H4 (cell line): ENCODE data around the gene PSMD14. TPM values are rescaled to one million over a fixed set of nuclear protein-coding genes. Genes with fewer than 3 reads are reported as not detected.
"Not testable (repeated sequence)": the region's sequence is repeated elsewhere in the genome, so short reads cannot be mapped to it uniquely, and the experiment has no call there.

Source experiments
- DNase-seq: peaks from one replicate; pipeline ENCODE4 v3.0.0-alpha.2; 2015; ENCODE audit warnings: low spot score
- total RNA-seq: library from RNA; depleted of rRNA; stranded (reverse); fragments of >200 nt; shearing (Covaris generic); gene quantifications from 2 replicates; pipeline ENCODE4 v1.2.3, GENCODE V29; 2014; rRNA removed

Gene PSMD14
- 177 and 187 TPM in 2 replicates for total RNA-seq

GRCh38 chr2:161308178-161308955, at the start of gene PSMD14:
Gene PSMD14 (plus strand): TSS chr2:161308425. CDS start chr2:161318826, 10,401 bp downstream.
- peak; percentile 94 for DNase-seq

GRCh38 chr2:161265874-161266273, 42.4 kb upstream of the PSMD14 start:
- DNase-seq = peak; percentile 63

- no peak for DNase-seq
Measured at GRCh38 chr2:161269111-161269510, 39.1 kb upstream of the PSMD14 start.

- DNase-seq = peak; percentile 38
Measured at GRCh38 chr2:161273038-161273760, 35.0 kb upstream of the PSMD14 start.

GRCh38 chr2:161278564-161279229, 29.5 kb upstream of the PSMD14 start:
- DNase-seq = peak; percentile 11

DNA sequence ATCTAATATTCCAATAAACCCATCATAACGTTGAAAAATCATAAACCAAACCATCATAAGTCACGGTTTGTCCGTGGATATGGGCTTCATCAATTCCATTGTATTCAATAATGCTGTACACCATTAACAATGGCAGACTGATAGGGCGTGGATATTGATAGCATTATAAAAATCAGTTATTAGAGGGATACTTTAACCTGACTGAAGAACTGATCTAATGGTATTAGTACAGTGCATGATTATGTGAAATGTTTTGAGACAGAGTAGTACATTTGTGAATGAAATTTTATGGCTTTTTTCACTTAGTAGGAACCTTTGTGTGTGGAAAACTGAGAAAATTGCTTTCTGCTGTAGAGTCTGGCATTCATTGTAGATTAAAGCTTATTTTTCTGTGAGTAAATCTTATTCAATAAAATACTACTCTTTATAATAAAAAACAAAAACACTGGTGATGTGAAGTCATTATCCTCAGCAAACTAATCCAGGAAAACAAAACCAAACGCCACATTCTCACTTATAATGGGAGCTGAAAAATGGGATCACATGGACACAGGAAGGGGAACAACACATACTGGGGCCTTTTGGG, 28.9 kb upstream of the PSMD14 start:
- DNase-seq = not testable (repeated sequence)

- peak; percentile 24 for DNase-seq
Measured at GRCh38 chr2:161280906-161281323, 27.3 kb upstream of the PSMD14 start.

DNA sequence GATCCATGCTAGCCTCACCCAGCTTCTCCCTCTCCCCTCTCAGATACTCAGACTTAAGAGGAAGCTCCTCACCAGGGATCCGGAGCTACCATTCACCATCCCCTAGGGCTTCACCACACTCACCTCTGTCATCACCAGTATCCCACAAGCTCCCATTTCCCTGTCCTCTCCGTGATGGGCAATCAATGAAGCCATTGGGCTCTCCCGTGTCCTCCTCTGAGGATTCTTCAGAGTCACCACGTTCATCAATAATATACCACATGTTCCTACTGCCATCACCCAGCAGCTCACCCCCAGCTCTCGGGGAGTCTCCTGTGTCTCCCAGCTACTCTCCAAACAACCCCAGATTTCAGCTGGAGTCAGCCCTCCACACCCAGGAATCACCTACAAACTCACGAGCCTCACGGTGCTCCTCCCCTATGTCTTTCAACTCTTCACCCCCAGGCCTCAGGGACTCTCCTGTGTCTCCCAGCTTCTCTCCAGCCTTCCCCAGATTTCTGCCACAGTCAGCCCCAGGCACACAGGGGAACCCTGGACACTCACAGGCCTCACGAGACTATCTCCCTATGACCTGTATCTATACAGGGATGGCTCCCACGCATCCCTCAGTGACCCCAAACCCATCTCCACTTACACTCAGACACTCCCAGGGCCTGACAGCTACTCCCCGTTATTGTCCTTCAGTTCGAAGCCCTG, 26.5 kb upstream of the PSMD14 start:
- DNase-seq = not testable (repeated sequence)

DNA sequence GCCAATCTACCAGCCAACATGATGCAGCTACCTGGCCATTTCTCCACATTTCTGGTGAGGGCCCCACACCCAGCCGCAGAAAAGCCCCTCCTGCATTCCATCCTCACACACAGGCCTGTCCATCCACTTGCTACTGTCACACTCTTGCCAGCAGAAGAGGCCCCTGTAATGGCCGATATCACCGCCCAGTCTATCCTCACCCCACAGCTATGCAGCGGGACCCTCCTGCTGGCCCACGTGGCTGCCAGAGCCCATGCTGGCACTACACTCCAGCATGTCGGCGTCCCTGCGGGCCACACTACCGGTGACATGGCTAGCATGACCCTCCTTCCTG, 25.9 kb upstream of the PSMD14 start:
- not testable (repeated sequence) for DNase-seq

- DNase-seq = no peak
Measured at GRCh38 chr2:161283926-161284325, 24.3 kb upstream of the PSMD14 start.

- DNase-seq = no peak
Measured at GRCh38 chr2:161303535-161304050, 4.6 kb upstream of the PSMD14 start.

GRCh38 chr2:161306919-161307318, 1.3 kb upstream of the PSMD14 start:
- DNase-seq = no peak

DNA sequence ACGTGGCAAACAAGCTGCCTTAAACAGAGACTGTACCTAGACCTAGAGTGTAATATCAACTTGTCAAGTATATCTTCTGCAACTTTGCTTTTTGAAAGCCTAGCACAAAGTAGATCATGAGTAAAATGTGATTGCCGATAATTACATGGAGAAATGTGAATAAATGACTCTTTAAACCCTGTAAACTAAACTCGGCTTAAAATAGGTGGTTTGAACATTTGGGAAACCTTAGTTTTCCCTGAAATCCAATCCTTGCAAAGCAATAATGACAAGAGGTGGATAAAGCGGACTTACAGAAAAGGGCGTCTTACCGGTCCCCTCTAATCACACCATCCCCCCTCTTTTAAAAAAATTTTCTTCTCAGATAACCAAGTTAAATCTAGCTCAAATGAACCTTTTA, 549 bp upstream of the PSMD14 start:
- DNase-seq = no peak

DNA sequence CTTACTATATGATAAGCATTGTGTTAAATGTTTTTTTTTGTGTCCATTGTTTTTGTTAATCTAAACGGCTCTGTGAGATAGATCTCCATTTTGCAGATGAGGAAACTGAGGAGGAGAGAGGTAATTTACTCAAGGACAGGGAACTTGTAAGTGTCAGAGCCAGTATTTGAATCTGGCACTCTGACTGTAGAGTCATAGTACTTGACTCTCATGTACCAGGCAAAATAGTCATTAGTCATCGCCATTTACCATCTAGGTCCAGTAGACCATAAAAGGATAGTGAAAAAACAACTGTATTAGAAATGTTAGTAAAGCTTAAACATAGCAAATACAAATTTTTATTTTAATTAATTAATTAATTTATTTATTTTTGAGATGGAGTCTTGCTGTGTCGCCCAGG, 4.8 kb downstream of the PSMD14 start:
- DNase-seq = no peak

DNA sequence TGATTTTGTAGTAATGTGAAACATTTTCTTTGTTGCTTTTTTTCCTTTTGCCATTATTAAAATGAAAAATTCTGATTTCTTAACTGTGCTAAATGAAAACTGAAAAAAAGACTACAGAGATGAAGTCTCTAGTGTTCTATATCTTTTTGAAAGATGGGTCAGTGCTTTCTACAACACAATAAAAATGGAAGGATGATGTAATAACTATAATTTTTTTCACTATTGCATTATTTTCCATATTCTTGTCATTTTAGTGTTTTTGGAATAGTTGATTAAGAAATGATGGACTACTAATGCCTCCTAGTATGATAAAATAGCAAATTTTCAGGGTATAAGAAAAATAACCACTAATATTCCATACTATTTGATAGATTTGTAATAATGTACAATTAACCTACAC, 7.2 kb downstream of the PSMD14 start:
- DNase-seq = no peak

DNA sequence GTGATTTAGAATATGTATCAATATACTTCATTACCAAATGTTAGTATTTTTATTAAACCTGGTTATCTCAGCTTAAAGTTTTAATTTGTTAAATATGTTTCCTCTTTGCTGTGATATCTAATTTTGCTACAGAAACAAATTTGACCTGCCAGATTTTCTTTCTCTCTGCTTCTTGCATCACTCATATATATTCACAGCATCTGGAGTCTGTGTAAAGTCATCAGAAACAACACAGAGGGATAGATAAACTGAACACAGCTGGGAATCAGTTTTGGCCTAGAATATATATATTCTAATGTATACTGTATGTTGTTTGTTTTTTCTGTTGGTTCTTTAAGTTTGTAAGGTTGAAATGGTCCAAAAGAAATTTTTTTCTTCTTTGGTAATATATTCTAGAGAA, 8.5 kb downstream of the PSMD14 start:
- no peak for DNase-seq

DNA sequence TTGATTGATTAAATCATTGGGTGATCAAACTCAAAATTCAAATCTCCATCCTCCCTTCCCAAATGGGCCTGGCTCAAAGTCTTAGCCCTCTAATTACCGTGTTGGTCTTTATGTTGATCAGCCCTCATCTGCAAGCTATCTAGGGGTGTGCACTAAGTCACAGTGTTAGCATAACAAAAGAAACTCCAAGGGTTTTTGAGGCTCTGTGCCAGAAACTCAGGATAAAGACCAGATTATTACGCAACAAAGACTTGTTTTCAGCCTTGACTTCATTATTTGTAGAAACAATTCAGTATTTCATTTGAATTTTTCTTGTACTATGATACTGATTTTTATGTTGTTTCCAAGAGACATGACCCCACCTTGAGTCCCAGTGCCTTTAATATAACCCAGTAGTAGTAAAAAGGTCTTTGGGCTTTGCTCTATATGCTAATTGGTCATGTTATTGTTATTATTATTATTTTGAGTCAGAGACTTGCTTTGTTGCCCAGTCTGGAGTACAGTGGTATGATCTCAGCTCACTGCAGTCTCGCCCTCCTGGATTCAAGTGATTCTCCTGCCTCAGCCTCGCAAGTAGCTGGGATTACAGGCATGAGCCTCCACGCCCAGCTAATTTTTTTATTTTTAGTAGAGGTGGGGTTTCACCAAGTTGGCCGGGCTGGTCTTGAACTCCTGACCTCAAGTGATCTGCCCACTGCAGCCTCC, 13.9 kb downstream of the PSMD14 start:
- no peak for DNase-seq

DNA sequence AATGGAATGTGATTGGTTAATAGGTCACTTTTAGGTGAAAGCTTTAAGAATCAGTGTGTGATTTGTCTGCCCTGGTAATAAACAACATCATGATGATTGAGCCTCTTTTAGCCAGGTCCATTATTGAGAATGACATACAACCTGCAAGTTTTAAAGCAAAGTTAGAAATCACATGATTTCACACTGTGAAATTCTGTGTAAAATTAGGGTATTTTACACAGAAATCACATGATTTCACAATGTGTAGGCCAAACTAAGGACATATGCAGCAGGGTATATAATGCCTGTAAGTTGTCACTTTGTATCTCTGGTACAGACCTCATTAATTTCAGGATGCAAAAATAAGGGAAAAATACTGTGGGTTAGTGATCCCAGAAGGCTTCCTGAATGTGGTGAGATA, 16.7 kb downstream of the PSMD14 start:
- no peak for DNase-seq

DNA sequence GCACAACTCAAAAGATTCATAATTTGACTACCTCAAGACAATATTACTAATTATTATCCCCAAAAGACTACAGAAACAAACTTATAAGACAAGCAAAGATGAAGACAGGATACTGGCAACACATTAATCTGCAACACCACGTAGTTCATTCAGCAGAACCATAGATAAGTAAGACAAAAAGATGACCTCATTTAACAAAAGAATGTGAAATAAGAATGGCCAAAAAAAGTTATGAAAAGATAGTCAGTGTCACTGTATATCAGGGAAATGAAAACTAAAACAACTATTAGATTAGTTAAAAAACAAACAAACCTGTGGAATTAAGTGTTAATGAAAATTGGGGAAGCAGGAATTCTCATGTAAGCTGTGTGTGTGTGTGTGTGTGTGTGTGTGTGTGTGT, 19.4 kb downstream of the PSMD14 start:
- no peak for DNase-seq

- no peak for DNase-seq
Measured at GRCh38 chr2:161332371-161332967, 24.2 kb downstream of the PSMD14 start.
